HEK293 (cell line): ENCODE measurements around the gene YOD1.

Experiments
- CTCF ChIA-PET: fragments of 350-600 bp; formaldehyde crosslinking; extraction: SDS; loops from one replicate; lab custom pipeline; 2021; ENCODE audit warnings: antibody characterized with exemption; lab: Yijun Ruan, JAX
- POLR2A ChIA-PET: fragments of 300-600 bp; formaldehyde crosslinking; extraction: SDS; loops from one replicate; lab custom pipeline; 2020; ENCODE audit warnings: antibody characterized with exemption, inconsistent platforms; lab: Yijun Ruan, JAX
- H3K27ac ChIP-seq: fragments of 200-500 bp; sonication (Bioruptor generic); 2 replicates; pipeline ENCODE4 v1.5.1; 2014; ENCODE audit warnings: low read depth, low read length, control low read depth, inconsistent platforms; ENCODE audit errors: extremely low read depth
- H3K36me3 ChIP-seq, 2 experiments: fragments of 200-500 bp in 1 of 2; sonication (Bioruptor generic) in 1 of 2; 1 replicate in 1 of 2; 2 replicates in 1 of 2; pipeline ENCODE4 v1.5.1; 2014 to 2017; ENCODE audit warnings: inconsistent platforms in 2 of 2, low read length in 2 of 2; ENCODE audit not compliant: control insufficient read depth in 2 of 2, insufficient read depth in 1 of 2
- H3K4me1 ChIP-seq: fragments of 200-500 bp; sonication (Bioruptor generic); 2 replicates; pipeline ENCODE4 v1.5.1; 2014; ENCODE audit warnings: mild to moderate bottlenecking, low read length, inconsistent platforms; ENCODE audit not compliant: control insufficient read depth, insufficient read depth
- H3K4me3 ChIP-seq: 2 replicates; pipeline ENCODE4 v1.5.1; 2011; ENCODE audit warnings: low read depth, mild to moderate bottlenecking, control low read depth, low read length, moderate library complexity
- H3K9me3 ChIP-seq: fragments of 200-500 bp; sonication (Bioruptor generic); 2 replicates; pipeline ENCODE4 v1.5.1; 2014; ENCODE audit warnings: low read depth, low read length, inconsistent platforms; ENCODE audit not compliant: control insufficient read depth, insufficient read depth
- BCL11A ChIP-seq: fragments of 450-650 bp; formaldehyde crosslinking; IDR thresholded peaks from 2 replicates; pipeline ENCODE4 v1.5.1; 2016; ENCODE audit warnings: low read depth, missing biosample characterization, missing genetic modification characterization
- OSR2 ChIP-seq: fragments of 450-650 bp; formaldehyde crosslinking; IDR thresholded peaks from 2 replicates; pipeline ENCODE4 v1.5.1; 2016; ENCODE audit warnings: missing biosample characterization, missing genetic modification characterization
- SP3 ChIP-seq: fragments of 450-650 bp; formaldehyde crosslinking; IDR thresholded peaks from 2 replicates; pipeline ENCODE4 v1.5.1; 2016; ENCODE audit warnings: missing biosample characterization, missing genetic modification characterization
- SP7 ChIP-seq: fragments of 450-650 bp; formaldehyde crosslinking; IDR thresholded peaks from 2 replicates; pipeline ENCODE4 v1.5.1; 2016; ENCODE audit warnings: missing biosample characterization, missing genetic modification characterization
- ZBTB10 ChIP-seq: fragments of 450-650 bp; formaldehyde crosslinking; IDR thresholded peaks from 2 replicates; pipeline ENCODE4 v1.5.1; 2016; ENCODE audit warnings: missing biosample characterization, missing genetic modification characterization
- ZFP41 ChIP-seq: fragments of 450-650 bp; formaldehyde crosslinking; IDR thresholded peaks from 2 replicates; pipeline ENCODE4 v1.5.1; 2016; ENCODE audit warnings: missing biosample characterization, missing genetic modification characterization, borderline replicate concordance
- ZNF169 ChIP-seq: fragments of 450-650 bp; formaldehyde crosslinking; IDR thresholded peaks from 2 replicates; pipeline ENCODE4 v1.5.1; 2016; ENCODE audit warnings: missing biosample characterization, missing genetic modification characterization
- ZNF221 ChIP-seq: fragments of 450-650 bp; formaldehyde crosslinking; IDR thresholded peaks from 2 replicates; pipeline ENCODE4 v1.5.1; 2017; ENCODE audit warnings: missing biosample characterization, missing genetic modification characterization, borderline replicate concordance
- ZNF223 ChIP-seq: fragments of 450-650 bp; formaldehyde crosslinking; IDR thresholded peaks from 2 replicates; pipeline ENCODE4 v1.5.1; 2016; ENCODE audit warnings: missing biosample characterization, missing genetic modification characterization
- ZNF280D ChIP-seq: fragments of 450-650 bp; formaldehyde crosslinking; IDR thresholded peaks from 2 replicates; pipeline ENCODE4 v1.5.1; 2016; ENCODE audit warnings: missing biosample characterization, missing genetic modification characterization
- ZNF302 ChIP-seq: fragments of 450-650 bp; formaldehyde crosslinking; IDR thresholded peaks from 2 replicates; pipeline ENCODE4 v1.5.1; 2016; ENCODE audit warnings: missing biosample characterization, missing genetic modification characterization, low read depth
- ZNF341 ChIP-seq: fragments of 450-650 bp; formaldehyde crosslinking; IDR thresholded peaks from 2 replicates; pipeline ENCODE4; 2016; ENCODE audit warnings: low read depth, missing biosample characterization, missing genetic modification characterization
- ZNF398 ChIP-seq: fragments of 450-650 bp; formaldehyde crosslinking; IDR thresholded peaks from 2 replicates; pipeline ENCODE4 v1.5.1; 2017; ENCODE audit warnings: missing biosample characterization, missing genetic modification characterization
- ZNF548 ChIP-seq: fragments of 450-650 bp; formaldehyde crosslinking; IDR thresholded peaks from 2 replicates; pipeline ENCODE4 v1.5.1; 2016; ENCODE audit warnings: missing biosample characterization, missing genetic modification characterization
- ZNF654 ChIP-seq: fragments of 450-650 bp; formaldehyde crosslinking; IDR thresholded peaks from 2 replicates; pipeline ENCODE4 v1.5.1; 2016; ENCODE audit warnings: low read depth, missing biosample characterization, missing genetic modification characterization
- ZNF660 ChIP-seq: fragments of 450-650 bp; IDR thresholded peaks from 2 replicates; pipeline ENCODE4 v1.5.1; 2018; ENCODE audit warnings: missing biosample characterization, mild to moderate bottlenecking, missing genetic modification characterization
- ZNF747 ChIP-seq: fragments of 450-650 bp; formaldehyde crosslinking; IDR thresholded peaks from 2 replicates; pipeline ENCODE4 v1.5.1; 2016; ENCODE audit warnings: missing biosample characterization, missing genetic modification characterization

The YOD1 gene

GRCh38 chr1:207020709-207021107 is 30.3 kb downstream of the YOD1 start:
- no peak for TF ChIP-seq ZNF548 (tag by site-specific recombination)
- TF ChIP-seq ZNF398 (tag by site-specific recombination), result no peak
- TF ChIP-seq ZNF221, result no peak
- TF ChIP-seq ZNF223 (tag by site-specific recombination), result no peak
- TF ChIP-seq ZNF169 (tag by site-specific recombination), result no peak
- CTCF ChIA-PET, result interaction anchor here (1.6 kb wide), 2 partner anchors 29 to 108 kb away, joined by 4 read pairs; no protein-coding TSS in a partner anchor
- POLR2A ChIA-PET, result no interaction called here
- H3K36me3 ChIP-seq, result no peaks in the 10 kb centered on the region
- no peak overlapping the region for H3K4me3 ChIP-seq
- H3K27ac ChIP-seq, result no peak overlapping the region
- no peaks in the 10 kb centered on the region for H3K4me1 ChIP-seq
- H3K9me3 ChIP-seq, result no peaks in the 10 kb centered on the region

- TF ChIP-seq SP3 (tag by site-specific recombination), result no peak
- no peak for TF ChIP-seq ZNF302 (tag by site-specific recombination)
- no peak for TF ChIP-seq ZNF654 (tag by site-specific recombination)
- TF ChIP-seq SP7 (tag by site-specific recombination), result no peak
- TF ChIP-seq ZFP41 (tag by site-specific recombination), result no peak
- no peak for TF ChIP-seq ZNF660 (tag by site-specific recombination)
- no peak for TF ChIP-seq ZNF280D
- no peak for TF ChIP-seq ZNF747 (tag by site-specific recombination)
- TF ChIP-seq ZBTB10 (tag by site-specific recombination), result no peak
- no peak for TF ChIP-seq BCL11A (tag by site-specific recombination)
- no peak for TF ChIP-seq ZNF341 (tag by site-specific recombination)
- no peak for TF ChIP-seq OSR2 (tag by site-specific recombination)
- TF ChIP-seq, all 188 proteins: peak for 0
- H3K4me1 ChIP-seq, result no peaks in the 10 kb centered on the region
- H3K27ac ChIP-seq, result no peak overlapping the region
- H3K36me3 ChIP-seq, result no peaks in the 10 kb centered on the region
- ChIA-PET POLR2A (no interaction called here), CTCF (interaction anchor here (0.9 to 1.6 kb wide), 4 partner anchors 15 to 107 kb away, joined by 3 to 4 read pairs (median 4); no protein-coding TSS in a partner anchor)
- H3K4me3 ChIP-seq, result no peak overlapping the region
- no peaks in the 10 kb centered on the region for H3K9me3 ChIP-seq
Measured at GRCh38 chr1:207020065-207020708, 30.8 kb downstream of the YOD1 start.
